ENCODE results near the gene ESYT3.
"Not testable (repeated sequence)": the region's sequence is repeated elsewhere in the genome, so short reads cannot be mapped to it uniquely, and the experiment has no call there.

ESYT3 gene

GRCh38 chr3:138450181-138450580 lies 15.8 kb downstream of the ESYT3 start:
- CTCF ChIA-PET: interaction anchor here (1.3 to 1.5 kb wide), 3 partner anchors 9 to 473 kb away, joined by 3 to 4 read pairs (median 3); no protein-coding TSS in a partner anchor
- Histone ChIP-seq H3K27ac (ENCODE audit: insufficient read depth in 1 of 2, low read depth in 1 of 2, low read length in 2 of 2, poor library complexity in 1 of 2, severe bottlenecking in 2 of 2) (no peak overlapping the region), H3K36me3 (ENCODE audit: control insufficient read depth in 4 of 4, insufficient read depth in 4 of 4, low read length in 3 of 4) (no peaks in the 10 kb centered on the region), H3K27me3 (replicated peaks in 2 of 5; ENCODE audit: control insufficient read depth in 4 of 5, insufficient read depth in 5 of 5, low read length in 4 of 5) (no peaks in the 10 kb centered on the region), H3K4me1 (ENCODE audit: control extremely low read depth in 1 of 4, control insufficient read depth in 4 of 4, insufficient read depth in 4 of 4, low read length in 3 of 4) (no peaks in the 10 kb centered on the region), H3K9me3 (ENCODE audit: control extremely low read depth in 1 of 5, control insufficient read depth in 4 of 5, insufficient read depth in 2 of 5, low read depth in 1 of 5, low read length in 4 of 5) (no peaks in the 10 kb centered on the region), H3K4me3 (ENCODE audit: control insufficient read depth in 1 of 7, extremely low read depth in 1 of 7, insufficient read depth in 4 of 7, low read depth in 2 of 7, low read length in 6 of 7) (no peak overlapping the region)
- no peak for DNase-seq
- WGBS (ENCODE audit: insufficient coverage): 100% methylated on average over 4 of the region's 7 CpGs
- POLR2A ChIA-PET: no interaction called here

GRCh38 chr3:138450704-138451424 lies 16.4 kb downstream of the ESYT3 start:
- ChIA-PET POLR2A (no interaction called here), CTCF (interaction anchor here (0.8 to 1.5 kb wide), 6 partner anchors 9 to 472 kb away, joined by 3 to 4 read pairs (median 3); no protein-coding TSS in a partner anchor)
- no peak for DNase-seq
- no peaks in the 10 kb centered on the region for H3K9me3 ChIP-seq (ENCODE audit: control extremely low read depth in 1 of 5, control insufficient read depth in 4 of 5, insufficient read depth in 2 of 5, low read depth in 1 of 5, low read length in 4 of 5)
- H3K4me1 ChIP-seq (ENCODE audit: control extremely low read depth in 1 of 4, control insufficient read depth in 4 of 4, insufficient read depth in 4 of 4, low read length in 3 of 4): no peaks in the 10 kb centered on the region
- no peak overlapping the region for H3K27ac ChIP-seq (ENCODE audit: insufficient read depth in 1 of 2, low read depth in 1 of 2, low read length in 2 of 2, poor library complexity in 1 of 2, severe bottlenecking in 2 of 2)
- peaks cover 0 to under 1% (median 0%) of the 10 kb centered on the region in 5 experiments for H3K27me3 ChIP-seq (replicated peaks in 2 of 5; ENCODE audit: control insufficient read depth in 4 of 5, insufficient read depth in 5 of 5, low read length in 4 of 5)
- WGBS (ENCODE audit: insufficient coverage): 93% methylated on average over 4 of the region's 6 CpGs
- H3K4me3 ChIP-seq (ENCODE audit: control insufficient read depth in 1 of 7, extremely low read depth in 1 of 7, insufficient read depth in 4 of 7, low read depth in 2 of 7, low read length in 6 of 7): no peak overlapping the region
- H3K36me3 ChIP-seq (ENCODE audit: control insufficient read depth in 4 of 4, insufficient read depth in 4 of 4, low read length in 3 of 4): no peaks in the 10 kb centered on the region

- CTCF ChIA-PET: interaction anchor here (0.8 to 1.3 kb wide), 3 partner anchors 9 to 15 kb away, joined by 3 to 4 read pairs (median 3); no protein-coding TSS in a partner anchor
- Histone ChIP-seq H3K27me3 (replicated peaks in 2 of 5; ENCODE audit: control insufficient read depth in 4 of 5, insufficient read depth in 5 of 5, low read length in 4 of 5) (peaks cover 0 to 3% (median 0%) of the 10 kb centered on the region in 5 experiments), H3K36me3 (ENCODE audit: control insufficient read depth in 4 of 4, insufficient read depth in 4 of 4, low read length in 3 of 4) (no peaks in the 10 kb centered on the region), H3K4me1 (ENCODE audit: control extremely low read depth in 1 of 4, control insufficient read depth in 4 of 4, insufficient read depth in 4 of 4, low read length in 3 of 4) (no peaks in the 10 kb centered on the region), H3K4me3 (ENCODE audit: control insufficient read depth in 1 of 7, extremely low read depth in 1 of 7, insufficient read depth in 4 of 7, low read depth in 2 of 7, low read length in 6 of 7) (no peak overlapping the region), H3K27ac (ENCODE audit: insufficient read depth in 1 of 2, low read depth in 1 of 2, low read length in 2 of 2, poor library complexity in 1 of 2, severe bottlenecking in 2 of 2) (no peak overlapping the region), H3K9me3 (ENCODE audit: control extremely low read depth in 1 of 5, control insufficient read depth in 4 of 5, insufficient read depth in 2 of 5, low read depth in 1 of 5, low read length in 4 of 5) (no peaks in the 10 kb centered on the region)
- 97% methylated on average over 38 of the region's 43 CpGs for WGBS (ENCODE audit: insufficient coverage)
- no peak for DNase-seq
- POLR2A ChIA-PET: no interaction called here
Observed at GRCh38 chr3:138451595-138452162, 17.3 kb downstream of the ESYT3 start.

GRCh38 chr3:138452436-138452835 lies 18.0 kb downstream of the ESYT3 start:
- Histone ChIP-seq H3K4me1 (ENCODE audit: control extremely low read depth in 1 of 4, control insufficient read depth in 4 of 4, insufficient read depth in 4 of 4, low read length in 3 of 4) (no peaks in the 10 kb centered on the region), H3K9me3 (ENCODE audit: control extremely low read depth in 1 of 5, control insufficient read depth in 4 of 5, insufficient read depth in 2 of 5, low read depth in 1 of 5, low read length in 4 of 5) (no peaks in the 10 kb centered on the region), H3K27ac (ENCODE audit: insufficient read depth in 1 of 2, low read depth in 1 of 2, low read length in 2 of 2, poor library complexity in 1 of 2, severe bottlenecking in 2 of 2) (no peak overlapping the region), H3K27me3 (replicated peaks in 2 of 5; ENCODE audit: control insufficient read depth in 4 of 5, insufficient read depth in 5 of 5, low read length in 4 of 5) (peaks cover 0 to 3% (median 0%) of the 10 kb centered on the region in 5 experiments), H3K4me3 (ENCODE audit: control insufficient read depth in 1 of 7, extremely low read depth in 1 of 7, insufficient read depth in 4 of 7, low read depth in 2 of 7, low read length in 6 of 7) (no peak overlapping the region), H3K36me3 (ENCODE audit: control insufficient read depth in 4 of 4, insufficient read depth in 4 of 4, low read length in 3 of 4) (no peaks in the 10 kb centered on the region)
- ChIA-PET POLR2A (no interaction called here), CTCF (interaction anchor here (1.3 to 1.8 kb wide), 2 partner anchors 14 to 15 kb away, joined by 3 to 5 read pairs; no protein-coding TSS in a partner anchor)
- no peak for DNase-seq
- WGBS (ENCODE audit: insufficient coverage): 96% methylated on average over 4 of the region's 6 CpGs

GRCh38 chr3:138453940-138454339 lies 19.5 kb downstream of the ESYT3 start:
- H3K4me1 ChIP-seq (ENCODE audit: control extremely low read depth in 1 of 4, control insufficient read depth in 4 of 4, insufficient read depth in 4 of 4, low read length in 3 of 4); H3K36me3 ChIP-seq (ENCODE audit: control insufficient read depth in 4 of 4, insufficient read depth in 4 of 4, low read length in 3 of 4); H3K27ac ChIP-seq (ENCODE audit: insufficient read depth in 1 of 2, low read depth in 1 of 2, low read length in 2 of 2, poor library complexity in 1 of 2, severe bottlenecking in 2 of 2); H3K27me3 ChIP-seq (replicated peaks in 2 of 5; ENCODE audit: control insufficient read depth in 4 of 5, insufficient read depth in 5 of 5, low read length in 4 of 5); DNase-seq; H3K4me3 ChIP-seq (ENCODE audit: control insufficient read depth in 1 of 7, extremely low read depth in 1 of 7, insufficient read depth in 4 of 7, low read depth in 2 of 7, low read length in 6 of 7); H3K9me3 ChIP-seq (ENCODE audit: control extremely low read depth in 1 of 5, control insufficient read depth in 4 of 5, insufficient read depth in 2 of 5, low read depth in 1 of 5, low read length in 4 of 5); POLR2A ChIA-PET: not testable (repeated sequence)
- CTCF ChIA-PET: interaction anchor here (1.8 kb wide), 1 partner anchor 13 kb away, joined by 5 read pairs; no protein-coding TSS in a partner anchor
- WGBS (ENCODE audit: insufficient coverage): 88% methylated on average over 8 of the region's 8 CpGs

GRCh38 chr3:138455801-138456716 lies 21.6 kb downstream of the ESYT3 start:
- H3K27ac ChIP-seq (ENCODE audit: insufficient read depth in 1 of 2, low read depth in 1 of 2, low read length in 2 of 2, poor library complexity in 1 of 2, severe bottlenecking in 2 of 2): no peak overlapping the region
- ChIA-PET CTCF (no interaction called here), POLR2A (no interaction called here)
- H3K4me1 ChIP-seq (ENCODE audit: control extremely low read depth in 1 of 4, control insufficient read depth in 4 of 4, insufficient read depth in 4 of 4, low read length in 3 of 4): no peaks in the 10 kb centered on the region
- H3K36me3 ChIP-seq (ENCODE audit: control insufficient read depth in 4 of 4, insufficient read depth in 4 of 4, low read length in 3 of 4): no peaks in the 10 kb centered on the region
- H3K9me3 ChIP-seq (ENCODE audit: control extremely low read depth in 1 of 5, control insufficient read depth in 4 of 5, insufficient read depth in 2 of 5, low read depth in 1 of 5, low read length in 4 of 5): no peaks in the 10 kb centered on the region
- WGBS (ENCODE audit: insufficient coverage): 84% methylated on average over 11 of the region's 13 CpGs
- no peak for DNase-seq
- no peak overlapping the region for H3K4me3 ChIP-seq (ENCODE audit: control insufficient read depth in 1 of 7, extremely low read depth in 1 of 7, insufficient read depth in 4 of 7, low read depth in 2 of 7, low read length in 6 of 7)
- peaks cover 0 to 3% (median 0%) of the 10 kb centered on the region in 5 experiments for H3K27me3 ChIP-seq (replicated peaks in 2 of 5; ENCODE audit: control insufficient read depth in 4 of 5, insufficient read depth in 5 of 5, low read length in 4 of 5)

Measured in common myeloid progenitor, CD34-positive (primary cell).